Liver (tissue), 9 donors: ENCODE measurements around the gene OCA2. TPM values are rescaled to one million over a fixed set of nuclear protein-coding genes. Genes with fewer than 3 reads are reported as not detected.

ENCODE experiments used
- DNase-seq: peaks from one replicate; pipeline ENCODE4 v3.0.0-alpha.2; 2017; ENCODE audit warnings: low spot score
- H3K27ac ChIP-seq, 2 donors: one replicate each; pipeline ENCODE4 v1.7.0; 2013; ENCODE audit warnings: inconsistent platforms in 2 of 2, low read length in 2 of 2, control low read depth in 1 of 2, low read depth in 1 of 2, mild to moderate bottlenecking in 1 of 2
- H3K27me3 ChIP-seq, 4 donors: one replicate each; pipeline versions ENCODE4 v1.6.1 to v1.7.0; 2013; ENCODE audit warnings: low read length in 3 of 4, inconsistent platforms in 1 of 4, mild to moderate bottlenecking in 1 of 4, moderate library complexity in 1 of 4; ENCODE audit not compliant: control insufficient read depth in 4 of 4, insufficient read depth in 4 of 4
- H3K36me3 ChIP-seq, 4 donors: one replicate each; pipeline versions ENCODE4 v1.6.1 to v1.7.0; 2013; ENCODE audit warnings: low read length in 3 of 4, mild to moderate bottlenecking in 3 of 4, low read depth in 1 of 4, moderate library complexity in 1 of 4; ENCODE audit not compliant: control insufficient read depth in 4 of 4, insufficient read depth in 3 of 4
- H3K4me1 ChIP-seq, 4 donors: one replicate each; pipeline versions ENCODE4 v1.6.1 to v1.7.0; 2013; ENCODE audit warnings: low read length in 3 of 4, mild to moderate bottlenecking in 3 of 4, moderate library complexity in 1 of 4; ENCODE audit not compliant: control insufficient read depth in 4 of 4, insufficient read depth in 4 of 4
- H3K4me3 ChIP-seq, 3 donors: one replicate each; pipeline versions ENCODE4 v1.6.1 to v1.7.0; 2013; ENCODE audit warnings: low read length in 3 of 3, control low read depth in 1 of 3, low read depth in 1 of 3, mild to moderate bottlenecking in 1 of 3
- H3K9ac ChIP-seq, 2 donors: one replicate each; pipeline ENCODE4 v1.7.0; 2013; ENCODE audit warnings: low read length in 2 of 2, mild to moderate bottlenecking in 2 of 2, moderate library complexity in 2 of 2, control low read depth in 1 of 2, low read depth in 1 of 2
- H3K9me3 ChIP-seq, 4 donors: one replicate each; pipeline versions ENCODE4 v1.6.1 to v1.7.0; 2013; ENCODE audit warnings: low read length in 3 of 4; ENCODE audit not compliant: control insufficient read depth in 4 of 4
- EGR1 ChIP-seq, 2 donors: IDR thresholded peaks; 2 replicates each; pipeline ENCODE4 v1.6.1; 2016 to 2018; ENCODE audit warnings: antibody characterized with exemption in 2 of 2, low read depth in 2 of 2
- FOXA1 ChIP-seq: IDR thresholded peaks from 2 replicates; pipeline ENCODE4 v1.6.1; 2016; ENCODE audit warnings: antibody characterized with exemption
- FOXA2 ChIP-seq: IDR thresholded peaks from 2 replicates; pipeline ENCODE4 v1.6.1; 2016; ENCODE audit warnings: antibody characterized with exemption
- GABPA ChIP-seq, 2 donors: IDR thresholded peaks in 1 of 2; conservative IDR thresholded peaks in 1 of 2; 2 replicates each; pipeline ENCODE4 v1.6.1; 2016; ENCODE audit warnings: antibody characterized with exemption in 2 of 2, mild to moderate bottlenecking in 1 of 2, moderate library complexity in 1 of 2
- HNF4A ChIP-seq, 2 donors: conservative IDR thresholded peaks; 2 replicates each; pipeline ENCODE4 v1.6.1; 2016; ENCODE audit warnings: antibody characterized with exemption in 2 of 2, mild to moderate bottlenecking in 2 of 2
- HNF4G ChIP-seq: IDR thresholded peaks from 2 replicates; pipeline ENCODE4 v1.6.1; 2016; ENCODE audit warnings: antibody characterized with exemption
- JUND ChIP-seq, 2 donors: IDR thresholded peaks; 2 replicates each; pipeline ENCODE4 v1.6.1; 2016; ENCODE audit warnings: antibody characterized with exemption in 2 of 2
- NR2F2 ChIP-seq: IDR thresholded peaks from 2 replicates; pipeline ENCODE4 v1.6.1; 2016; ENCODE audit warnings: antibody characterized with exemption
- RAD21 ChIP-seq, 2 donors: IDR thresholded peaks; 2 replicates each; pipeline ENCODE4 v1.6.1; 2016; ENCODE audit warnings: antibody characterized with exemption in 2 of 2, mild to moderate bottlenecking in 2 of 2
- RXRA ChIP-seq, 2 donors: IDR thresholded peaks; 2 replicates each; pipeline ENCODE4 v1.6.1; 2017 to 2018; ENCODE audit warnings: antibody characterized with exemption in 2 of 2, mild to moderate bottlenecking in 1 of 2
- SP1 ChIP-seq: IDR thresholded peaks from 2 replicates; pipeline ENCODE4 v1.6.1; 2018; ENCODE audit warnings: antibody characterized with exemption, mild to moderate bottlenecking
- TAF1 ChIP-seq: conservative IDR thresholded peaks from 2 replicates; pipeline ENCODE4 v1.6.1; 2016; ENCODE audit warnings: antibody characterized with exemption, mild to moderate bottlenecking
- YY1 ChIP-seq: IDR thresholded peaks from 2 replicates; pipeline ENCODE4 v1.6.1; 2016; ENCODE audit warnings: antibody characterized with exemption, mild to moderate bottlenecking
- WGBS: extraction: QIAGEN DNeasy Blood & Tissue Kit; methylation state at CpG from one replicate; pipeline ENCODE4 v1.1.7; 2013; 5-methylcytosine and 5-hydroxymethylcytosine counted together
- polyA plus RNA-seq, 2 donors: library from polyadenylated mRNA; stranded (reverse) in 1 of 2; unstranded in 1 of 2; fragments of 200-250 nt in 1 of 2; fragments of >200 nt in 1 of 2; fragmentation: Nextera tagmentation in 1 of 2; extraction: Ambion mirVana in 1 of 2; gene quantifications; one replicate each; pipeline versions ENCODE4 v1.2.1 to v1.2.3, GENCODE V29; 2013 to 2015
- total RNA-seq, 2 donors: library from RNA; depleted of rRNA; stranded (reverse); fragments of >200 nt; gene quantifications; one replicate each; pipeline ENCODE4 v1.2.3, GENCODE V29; 2014
- TF ChIP-seq, protein P1 (sequence below): IDR thresholded peaks from 2 replicates; pipeline ENCODE4 v1.6.1; 2016; ENCODE audit warnings: antibody characterized with exemption
- TF ChIP-seq, protein P2 (sequence below): IDR thresholded peaks from 2 replicates; pipeline ENCODE4 v1.6.1; 2016; ENCODE audit warnings: antibody characterized with exemption
- TF ChIP-seq, protein P3 (sequence below): IDR thresholded peaks from 2 replicates; pipeline ENCODE4 v1.6.1; 2016; ENCODE audit warnings: antibody characterized with exemption, mild to moderate bottlenecking
- donor health status: healthy.
- donor health status: healthy.
- donor health status: healthy.
- donor health status: healthy.
- donor health status: healthy.

OCA2 gene
- total and polyA plus RNA-seq, 4 donors: 0.02 to 0.56 (median 0.15) TPM

GRCh38 chr15:27815035-27815434 is 284.1 kb downstream of the OCA2 start (continued):
- TF ChIP-seq, protein P1, sequence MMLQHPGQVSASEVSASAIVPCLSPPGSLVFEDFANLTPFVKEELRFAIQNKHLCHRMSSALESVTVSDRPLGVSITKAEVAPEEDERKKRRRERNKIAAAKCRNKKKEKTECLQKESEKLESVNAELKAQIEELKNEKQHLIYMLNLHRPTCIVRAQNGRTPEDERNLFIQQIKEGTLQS: no peak
- no peak for TF ChIP-seq SP1
- TF ChIP-seq, protein P2, sequence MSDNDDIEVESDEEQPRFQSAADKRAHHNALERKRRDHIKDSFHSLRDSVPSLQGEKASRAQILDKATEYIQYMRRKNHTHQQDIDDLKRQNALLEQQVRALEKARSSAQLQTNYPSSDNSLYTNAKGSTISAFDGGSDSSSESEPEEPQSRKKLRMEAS: no peak
- no peak for TF ChIP-seq TAF1

- peaks cover 3 to 7% (median 4%) of the 10 kb centered on the region in 4 donors for H3K9me3 ChIP-seq
- no peak overlapping the region for H3K9ac ChIP-seq
- TF ChIP-seq, protein P2: no peak
- no peak for TF ChIP-seq JUND (IDR thresholded peaks at IDR 0.05)
- no peak for TF ChIP-seq FOXA2
- TF ChIP-seq, protein P1: no peak
- TF ChIP-seq, protein P3, sequence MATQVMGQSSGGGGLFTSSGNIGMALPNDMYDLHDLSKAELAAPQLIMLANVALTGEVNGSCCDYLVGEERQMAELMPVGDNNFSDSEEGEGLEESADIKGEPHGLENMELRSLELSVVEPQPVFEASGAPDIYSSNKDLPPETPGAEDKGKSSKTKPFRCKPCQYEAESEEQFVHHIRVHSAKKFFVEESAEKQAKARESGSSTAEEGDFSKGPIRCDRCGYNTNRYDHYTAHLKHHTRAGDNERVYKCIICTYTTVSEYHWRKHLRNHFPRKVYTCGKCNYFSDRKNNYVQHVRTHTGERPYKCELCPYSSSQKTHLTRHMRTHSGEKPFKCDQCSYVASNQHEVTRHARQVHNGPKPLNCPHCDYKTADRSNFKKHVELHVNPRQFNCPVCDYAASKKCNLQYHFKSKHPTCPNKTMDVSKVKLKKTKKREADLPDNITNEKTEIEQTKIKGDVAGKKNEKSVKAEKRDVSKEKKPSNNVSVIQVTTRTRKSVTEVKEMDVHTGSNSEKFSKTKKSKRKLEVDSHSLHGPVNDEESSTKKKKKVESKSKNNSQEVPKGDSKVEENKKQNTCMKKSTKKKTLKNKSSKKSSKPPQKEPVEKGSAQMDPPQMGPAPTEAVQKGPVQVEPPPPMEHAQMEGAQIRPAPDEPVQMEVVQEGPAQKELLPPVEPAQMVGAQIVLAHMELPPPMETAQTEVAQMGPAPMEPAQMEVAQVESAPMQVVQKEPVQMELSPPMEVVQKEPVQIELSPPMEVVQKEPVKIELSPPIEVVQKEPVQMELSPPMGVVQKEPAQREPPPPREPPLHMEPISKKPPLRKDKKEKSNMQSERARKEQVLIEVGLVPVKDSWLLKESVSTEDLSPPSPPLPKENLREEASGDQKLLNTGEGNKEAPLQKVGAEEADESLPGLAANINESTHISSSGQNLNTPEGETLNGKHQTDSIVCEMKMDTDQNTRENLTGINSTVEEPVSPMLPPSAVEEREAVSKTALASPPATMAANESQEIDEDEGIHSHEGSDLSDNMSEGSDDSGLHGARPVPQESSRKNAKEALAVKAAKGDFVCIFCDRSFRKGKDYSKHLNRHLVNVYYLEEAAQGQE: no peak
- TF ChIP-seq SP1: no peak
- no peak for TF ChIP-seq GABPA (IDR thresholded peaks at IDR 0.05 in 1 of 2, conservative IDR thresholded peaks at IDR 0.05 in 1 of 2)
- no peak for TF ChIP-seq YY1
- no peak for TF ChIP-seq FOXA1
- TF ChIP-seq RXRA (IDR thresholded peaks at IDR 0.05): no peak
- no peak for TF ChIP-seq HNF4G
- TF ChIP-seq RAD21 (IDR thresholded peaks at IDR 0.05): no peak
- no peak for TF ChIP-seq NR2F2
- no peak for TF ChIP-seq TAF1
- TF ChIP-seq HNF4A (conservative IDR thresholded peaks at IDR 0.05): no peak
- DNase-seq: no peak
- no peaks in the 10 kb centered on the region for H3K36me3 ChIP-seq
- H3K27ac ChIP-seq: no peak overlapping the region
- no peaks in the 10 kb centered on the region for H3K4me1 ChIP-seq
- no peaks in the 10 kb centered on the region for H3K27me3 ChIP-seq
- no peak overlapping the region for H3K4me3 ChIP-seq
- 75% methylated on average over 2 of the region's 2 CpGs for WGBS
Observed at GRCh38 chr15:27813139-27813538, 286.0 kb downstream of the OCA2 start.

DNA sequence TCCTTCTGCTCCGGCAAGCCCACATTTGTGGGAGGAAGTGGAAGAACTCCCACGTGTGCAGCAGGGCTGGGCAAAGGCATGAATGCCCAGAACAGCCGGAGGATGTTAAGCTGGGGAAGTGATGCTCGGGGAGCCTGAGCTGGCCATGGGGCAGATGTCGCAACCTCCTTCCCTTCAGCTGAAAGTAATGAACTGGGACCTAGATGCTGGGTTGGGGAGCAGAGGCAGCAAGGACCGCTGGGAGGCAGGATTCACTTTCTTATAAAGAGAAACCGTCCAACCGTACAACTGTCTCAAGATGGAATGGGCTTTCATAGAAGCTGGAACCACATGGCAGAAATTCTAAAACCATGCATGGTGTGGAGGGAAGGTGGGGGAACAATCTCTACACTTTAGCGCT is 290.9 kb downstream of the OCA2 start:
- no peak for DNase-seq
- TF ChIP-seq JUND (IDR thresholded peaks at IDR 0.05) (no peak), EGR1 (IDR thresholded peaks at IDR 0.05; ENCODE audit: low read depth in 2 of 2) (no peak), RAD21 (IDR thresholded peaks at IDR 0.05) (no peak), FOXA1 (no peak), GABPA (IDR thresholded peaks at IDR 0.05 in 1 of 2, conservative IDR thresholded peaks at IDR 0.05 in 1 of 2) (no peak)
- TF ChIP-seq, protein P3: no peak
- H3K9me3 ChIP-seq: peaks cover 0 to 3% (median 0%) of the 10 kb centered on the region in 4 donors

More for the DNA sequence above, 290.9 kb downstream of the OCA2 start:
- no peak overlapping the region for H3K4me3 ChIP-seq
- H3K4me1 ChIP-seq: no peaks in the 10 kb centered on the region
- H3K27me3 ChIP-seq: no peaks in the 10 kb centered on the region
- H3K36me3 ChIP-seq: no peaks in the 10 kb centered on the region
- WGBS: 81% methylated on average over 9 of the region's 9 CpGs
- no peak overlapping the region for H3K9ac ChIP-seq
- no peak overlapping the region for H3K27ac ChIP-seq
